GM18498 (cell line): ENCODE results near the gene SLC16A10.

ENCODE experiments used
- ATAC-seq: cut with Tn5 transposase; IDR thresholded peaks from one replicate; pipeline ENCODE4 v1.9.1; 2021; ENCODE audit warnings: mild to moderate bottlenecking, moderate library complexity; ENCODE audit not compliant: unreplicated experiment

The SLC16A10 gene

GRCh38 chr6:111256646-111257045 lies 169.3 kb downstream of the SLC16A10 start:
- ATAC-seq = no peak

DNA sequence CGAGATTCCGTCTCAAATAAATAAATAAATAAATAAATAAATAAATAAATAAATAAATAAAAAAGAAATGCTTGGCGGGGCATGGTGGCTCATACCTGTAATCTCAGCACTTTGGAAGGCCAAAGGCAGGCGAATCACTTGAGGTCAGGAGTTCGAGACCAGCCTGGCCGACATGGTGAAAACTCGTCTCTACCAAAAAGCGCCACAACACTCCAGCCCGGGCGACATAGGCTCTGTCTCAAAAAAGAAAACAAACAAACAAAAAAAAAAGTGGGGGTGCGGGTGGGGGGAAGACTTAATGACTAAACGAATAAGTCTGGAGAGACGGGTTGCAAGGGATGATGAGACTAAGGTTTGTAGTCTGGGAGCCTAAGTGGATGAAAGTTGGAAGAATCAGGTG lies 170.7 kb downstream of the SLC16A10 start:
- no peak for ATAC-seq

DNA sequence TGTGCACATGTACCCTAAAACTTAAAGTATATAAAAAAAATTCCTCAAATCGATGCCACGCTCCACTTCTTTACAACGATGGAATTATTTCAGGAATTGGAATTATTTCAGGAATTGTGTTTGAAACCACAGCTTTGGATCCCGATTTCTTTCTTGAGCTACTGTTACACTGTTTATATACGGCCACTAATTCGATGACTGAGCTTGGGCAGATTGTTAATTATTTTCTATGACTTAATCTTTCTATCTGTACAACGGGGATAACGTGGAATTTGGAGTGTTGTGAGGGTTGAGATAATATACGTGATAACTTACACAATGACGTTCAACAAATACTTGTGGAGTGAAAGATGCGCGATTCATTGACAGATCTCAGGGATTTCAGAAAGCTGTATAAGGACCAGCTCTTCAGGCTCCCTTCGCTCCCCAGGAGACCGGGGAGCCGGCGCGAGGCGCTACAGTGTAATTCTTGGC lies 171.3 kb downstream of the SLC16A10 start:
- ATAC-seq = no peak

DNA sequence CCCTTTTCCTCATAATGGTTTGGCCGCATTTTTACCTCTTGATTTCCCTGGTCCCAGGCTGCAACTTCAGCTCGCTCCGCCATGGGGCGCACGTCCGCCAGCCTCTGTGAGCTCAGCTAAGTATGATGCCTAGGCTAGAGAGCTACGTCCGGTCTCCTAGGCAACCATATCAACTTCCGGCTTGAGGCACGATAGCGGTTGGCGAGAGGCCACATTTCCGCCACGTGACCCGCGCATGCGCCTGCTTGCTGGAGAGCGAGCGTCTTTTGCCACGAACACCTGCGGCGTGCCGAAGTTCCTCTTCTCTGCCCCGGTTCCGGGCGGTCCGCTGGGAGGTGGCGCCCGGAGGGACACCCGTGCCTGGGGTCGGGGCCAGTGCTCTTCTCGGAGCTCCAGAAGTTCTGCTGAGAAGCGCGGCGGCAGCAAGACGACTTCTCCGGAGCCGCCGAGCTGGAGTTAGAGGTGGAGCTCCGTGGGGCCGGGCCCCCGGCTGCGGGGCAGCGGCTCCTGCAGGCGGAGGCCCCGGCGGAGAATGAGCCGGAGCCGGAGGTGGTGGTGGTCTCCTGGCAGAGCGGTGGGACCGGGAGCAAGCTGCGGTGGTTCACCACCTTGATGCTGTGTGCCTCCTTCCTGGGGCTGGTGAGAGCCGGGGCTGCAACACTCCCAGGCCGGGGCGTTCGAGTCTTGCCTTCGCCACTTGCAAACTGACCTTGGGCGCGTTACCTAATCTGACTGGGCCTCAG lies 172.0 kb downstream of the SLC16A10 start:
- peak; percentile 97 for ATAC-seq

GRCh38 chr6:111260570-111261298 lies 173.4 kb downstream of the SLC16A10 start:
- ATAC-seq = no peak

GRCh38 chr6:111263837-111264236 lies 176.5 kb downstream of the SLC16A10 start:
- ATAC-seq = no peak

GRCh38 chr6:111265842-111266241 lies 178.5 kb downstream of the SLC16A10 start:
- no peak for ATAC-seq

- ATAC-seq = no peak
These were observed 179.0 kb downstream of the SLC16A10 start for GRCh38 chr6:111266276-111266675.

DNA sequence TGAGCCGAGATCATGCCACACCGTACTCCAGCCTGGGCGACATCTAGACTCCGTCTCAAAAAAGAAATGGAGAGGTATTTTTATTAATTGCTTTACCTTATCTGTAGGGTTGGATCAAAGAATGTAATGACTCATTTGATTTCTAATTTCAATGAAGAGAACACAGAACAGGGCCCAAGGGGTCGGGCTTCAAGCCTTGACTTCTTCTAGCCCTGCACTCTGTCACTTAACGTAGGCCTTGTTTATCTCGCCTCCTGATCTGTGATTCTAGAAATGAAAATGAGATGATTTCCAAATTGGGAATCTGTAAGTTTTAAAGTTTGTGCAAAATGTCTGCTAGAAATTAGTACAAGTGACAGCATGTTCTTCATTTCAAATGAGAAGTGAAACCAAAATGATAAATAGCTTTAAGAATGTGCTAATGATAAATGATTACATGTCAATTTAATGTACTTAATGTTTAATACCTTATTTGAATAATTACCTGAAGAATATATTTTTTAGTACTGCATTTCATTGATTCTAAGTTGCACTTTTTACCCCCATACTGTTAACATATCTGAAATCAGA lies 180.5 kb downstream of the SLC16A10 start:
- no peak for ATAC-seq

DNA sequence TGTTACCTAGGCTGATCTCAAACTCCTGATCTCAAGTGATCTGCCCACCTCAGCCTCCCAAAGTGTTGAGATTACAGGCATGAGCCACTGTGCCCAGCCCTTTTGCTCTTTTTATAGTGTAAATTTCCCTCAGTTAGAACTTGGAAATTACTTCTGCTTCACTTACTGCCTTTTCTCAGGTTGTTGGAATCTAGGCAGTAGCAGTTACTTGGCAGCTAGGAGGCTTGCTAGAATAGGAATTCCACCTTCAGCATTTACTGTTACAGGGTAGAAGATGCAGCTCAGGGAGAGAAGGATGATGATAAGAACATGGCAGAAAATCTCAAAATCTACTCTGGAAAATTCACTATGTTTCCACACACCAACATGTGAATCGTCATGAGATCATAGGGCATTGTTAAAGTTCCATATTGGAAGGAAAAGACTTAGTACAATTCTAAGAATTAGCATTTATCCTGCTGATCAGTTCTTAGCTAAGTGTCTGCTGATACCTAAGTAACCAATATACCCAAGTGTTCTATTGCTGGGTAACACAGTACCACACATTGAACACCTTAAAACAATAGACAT lies 182.2 kb downstream of the SLC16A10 start:
- ATAC-seq = no peak

DNA sequence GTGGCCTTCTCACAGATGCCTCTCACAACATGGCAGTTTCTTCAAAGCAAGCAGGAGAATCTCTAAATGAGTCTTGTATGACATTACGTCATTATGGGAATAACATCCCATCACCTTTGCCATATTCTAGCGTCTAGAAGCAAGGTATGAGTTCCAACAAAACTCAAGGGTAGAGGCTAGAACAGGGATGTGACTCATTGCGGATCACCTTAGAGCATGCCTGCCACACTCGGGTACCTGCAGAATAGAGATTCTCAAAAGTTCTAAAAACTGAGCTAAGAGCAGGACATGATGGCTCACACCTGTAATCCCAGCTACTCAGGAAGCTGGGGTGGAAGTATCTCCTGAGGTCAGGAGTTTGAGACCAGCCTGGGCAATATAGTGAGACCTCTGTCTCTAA lies 182.8 kb downstream of the SLC16A10 start:
- no peak for ATAC-seq

- no peak for ATAC-seq
These were observed 187.4 kb downstream of the SLC16A10 start for GRCh38 chr6:111274593-111275217.

- ATAC-seq = no peak
These were observed 189.0 kb downstream of the SLC16A10 start for GRCh38 chr6:111276335-111276734.

- no peak for ATAC-seq
These were observed 189.4 kb downstream of the SLC16A10 start for GRCh38 chr6:111276736-111277135.

DNA sequence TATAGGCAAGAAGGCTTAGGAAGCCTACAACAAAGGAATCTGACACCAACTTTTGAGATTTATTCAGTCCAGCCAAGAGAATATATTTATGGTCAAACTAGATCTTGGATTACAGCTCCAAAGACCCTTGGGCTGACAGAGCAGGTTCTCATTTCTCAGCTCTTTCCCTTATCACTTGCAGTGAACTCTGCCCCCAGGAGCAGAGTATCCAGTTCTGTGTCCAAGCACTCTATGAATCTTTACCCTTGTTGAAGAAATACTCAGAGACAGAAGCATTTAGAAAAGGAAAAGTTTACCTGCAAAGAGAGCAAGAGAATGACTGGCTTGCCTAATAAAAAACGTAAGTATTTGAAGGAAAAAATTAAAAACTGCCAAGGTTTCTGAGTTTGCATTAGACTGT lies 190.5 kb downstream of the SLC16A10 start:
- no peak for ATAC-seq

DNA sequence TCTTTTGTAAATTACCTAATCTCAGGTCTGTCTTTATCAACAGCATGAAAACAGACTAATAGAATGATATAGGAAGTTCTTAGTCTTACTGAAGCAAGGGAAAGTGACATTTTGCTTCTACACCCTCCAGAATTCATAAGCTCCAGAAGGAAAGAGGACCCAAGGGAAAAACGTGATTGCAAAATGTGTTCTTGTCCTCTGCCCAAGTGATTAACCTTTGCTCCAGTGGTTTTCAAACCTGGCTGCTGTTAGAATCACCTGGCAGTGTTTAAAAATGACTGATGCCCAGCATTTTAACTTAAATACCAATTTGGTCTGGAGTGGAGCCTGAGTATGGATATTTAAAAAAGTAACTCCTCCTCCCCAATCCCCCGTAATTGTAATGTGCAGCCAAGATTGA lies 191.4 kb downstream of the SLC16A10 start:
- ATAC-seq = no peak

GRCh38 chr6:111280445-111280955 lies 193.2 kb downstream of the SLC16A10 start:
- ATAC-seq = no peak
